GM23338 (cell line): ENCODE results near the gene LIPT1. TPM values are rescaled to one million over a fixed set of nuclear protein-coding genes. Genes with fewer than 3 reads are reported as not detected.
A peak's percentile ranks its signal among the peaks of the same experiment; 100 is the strongest.

ENCODE experiments used
- ATAC-seq: fragments of 200-7000 bp; cut with Tn5 transposase; 3 replicates; pipeline ENCODE4 v1.9.1; 2020
- DNase-seq: peaks from one replicate; pipeline ENCODE4 v3.0.0-alpha.2; 2015; ENCODE audit warnings: low spot score
- H2AFZ ChIP-seq: fragments of 200-600 bp; sonication (generic); 2 replicates; pipeline ENCODE4 v1.8.0; 2016; ENCODE audit warnings: antibody characterized with exemption, mild to moderate bottlenecking, moderate library complexity
- H3F3A ChIP-seq: fragments of 200-600 bp; sonication (generic); replicated peaks from 2 replicates; pipeline ENCODE4 v1.8.0; 2017; ENCODE audit warnings: antibody characterized with exemption, mixed run types, low read depth
- H3K27ac ChIP-seq: fragments of 200-600 bp; sonication (generic); 2 replicates; pipeline ENCODE4 v1.6.1; 2016; ENCODE audit warnings: low read depth
- H3K27me3 ChIP-seq: fragments of 200-600 bp; sonication (generic); 2 replicates; pipeline ENCODE4 v1.8.0; 2016; ENCODE audit warnings: mild to moderate bottlenecking, mixed run types, moderate library complexity; ENCODE audit not compliant: insufficient read depth
- H3K36me3 ChIP-seq: fragments of 200-600 bp; sonication (generic); 2 replicates; pipeline ENCODE4 v1.8.0; 2016; ENCODE audit warnings: mild to moderate bottlenecking; ENCODE audit not compliant: insufficient read depth
- H3K4me1 ChIP-seq: fragments of 200-600 bp; sonication (generic); 2 replicates; pipeline ENCODE4 v1.8.0; 2016; ENCODE audit warnings: mild to moderate bottlenecking, moderate library complexity; ENCODE audit not compliant: insufficient read depth
- H3K4me2 ChIP-seq: fragments of 200-600 bp; sonication (generic); 2 replicates; pipeline ENCODE4 v1.7.1; 2017; ENCODE audit warnings: mixed run types
- H3K4me3 ChIP-seq: fragments of 200-600 bp; sonication (generic); 2 replicates; pipeline ENCODE4 v1.6.1; 2016; ENCODE audit warnings: mixed run types
- H3K79me2 ChIP-seq: fragments of 200-600 bp; sonication (generic); replicated peaks from 2 replicates; pipeline ENCODE4 v1.8.0; 2017; ENCODE audit warnings: mild to moderate bottlenecking; ENCODE audit not compliant: insufficient read depth
- H3K9me2 ChIP-seq: fragments of 200-600 bp; sonication (generic); 2 replicates; pipeline ENCODE4 v1.8.0; 2017; ENCODE audit not compliant: insufficient read depth
- H4K20me1 ChIP-seq: fragments of 200-600 bp; sonication (generic); replicated peaks from 2 replicates; pipeline ENCODE4 v1.8.0; 2017; ENCODE audit warnings: mild to moderate bottlenecking; ENCODE audit not compliant: insufficient read depth
- H3K27ac Mint-ChIP-seq: 2 replicates; pipeline ENCODE4 v1.8.0; 2020; ENCODE audit warnings: inconsistent platforms, mild to moderate bottlenecking, moderate library complexity, mixed read lengths
- H3K27me3 Mint-ChIP-seq: 3 replicates; pipeline ENCODE4 v1.8.0; 2022; ENCODE audit warnings: low read depth, mild to moderate bottlenecking, moderate library complexity, mixed read lengths, inconsistent platforms; ENCODE audit not compliant: insufficient read depth, poor library complexity
- H3K36me3 Mint-ChIP-seq: 3 replicates; pipeline ENCODE4 v1.8.0; 2021; ENCODE audit warnings: low read depth, mild to moderate bottlenecking, inconsistent platforms, moderate library complexity, mixed read lengths
- H3K4me1 Mint-ChIP-seq: 3 replicates; pipeline ENCODE4 v1.8.0; 2020; ENCODE audit warnings: mild to moderate bottlenecking, inconsistent platforms, mixed read lengths
- H3K4me3 Mint-ChIP-seq: 3 replicates; pipeline ENCODE4 v1.8.0; 2021; ENCODE audit warnings: moderate library complexity, mild to moderate bottlenecking, inconsistent platforms, mixed read lengths
- H3K9me3 Mint-ChIP-seq: 3 replicates; pipeline ENCODE4 v1.8.0; 2020; ENCODE audit warnings: moderate library complexity, mild to moderate bottlenecking, inconsistent platforms, mixed read lengths
- CREB1 ChIP-seq: fragments of 250-450 bp; sonication (Bioruptor Pico); IDR thresholded peaks from 2 replicates; pipeline ENCODE4 v1.5.0; 2020; ENCODE audit warnings: low read depth, mild to moderate bottlenecking, moderate library complexity
- EZH2 ChIP-seq: fragments of 200-600 bp; sonication (generic); IDR thresholded peaks from one replicate; pipeline ENCODE4 v1.8.0; 2017; ENCODE audit warnings: antibody characterized with exemption, mild to moderate bottlenecking, low read depth; ENCODE audit not compliant: unreplicated experiment
- EZH2phosphoT487 ChIP-seq: fragments of 200-600 bp; sonication (generic); IDR thresholded peaks from one replicate; pipeline ENCODE4 v1.8.1; 2018; ENCODE audit warnings: antibody characterized with exemption; ENCODE audit not compliant: unreplicated experiment
- JUNB ChIP-seq: IDR thresholded peaks from one replicate; pipeline ENCODE4 v1.6.1; 2016; ENCODE audit warnings: antibody characterized with exemption; ENCODE audit not compliant: unreplicated experiment
- NANOG ChIP-seq: IDR thresholded peaks from 2 replicates; pipeline ENCODE4 v1.6.1; 2016; ENCODE audit warnings: antibody characterized with exemption, borderline replicate concordance
- POLR2AphosphoS5 ChIP-seq: IDR thresholded peaks from 2 replicates; pipeline ENCODE4 v1.6.1; 2016; ENCODE audit warnings: antibody characterized with exemption, low read depth
- STAT1 ChIP-seq: IDR thresholded peaks from one replicate; pipeline ENCODE4 v1.6.1; 2016; ENCODE audit warnings: antibody characterized with exemption; ENCODE audit not compliant: unreplicated experiment
- ZNF114 ChIP-seq: fragments of 250-450 bp; sonication (Bioruptor Pico); IDR thresholded peaks from 2 replicates; pipeline ENCODE4 v1.5.0; 2020; ENCODE audit warnings: mild to moderate bottlenecking, moderate library complexity
- ZNF331 ChIP-seq: fragments of 250-450 bp; sonication (Bioruptor Pico); IDR thresholded peaks from 2 replicates; pipeline ENCODE4 v1.5.0; 2020; ENCODE audit warnings: low read depth, mild to moderate bottlenecking, moderate library complexity
- polyA plus RNA-seq: library from polyadenylated mRNA; unstranded; fragments of >200 nt; fragmentation: Nextera tagmentation; extraction: Ambion mirVana; gene quantifications from 2 replicates; pipeline ENCODE4 v1.2.1, GENCODE V29; 2016
- total RNA-seq: library from RNA; depleted of rRNA; stranded (reverse); fragments of >200 nt; shearing (Covaris generic); gene quantifications from 2 replicates; pipeline ENCODE4 v1.2.3, GENCODE V29; 2014
- TF ChIP-seq, protein P1 (sequence below): fragments of 250-450 bp; sonication (Bioruptor Pico); IDR thresholded peaks from 2 replicates; pipeline ENCODE4 v1.5.0; 2020; ENCODE audit warnings: mild to moderate bottlenecking, moderate library complexity
- TF ChIP-seq, protein P2 (sequence below): IDR thresholded peaks from 2 replicates; pipeline ENCODE4 v1.6.1; 2016; ENCODE audit warnings: antibody characterized with exemption
- TF ChIP-seq, protein P3 (sequence below): IDR thresholded peaks from one replicate; pipeline ENCODE4 v1.6.1; 2018; ENCODE audit warnings: antibody characterized with exemption; ENCODE audit not compliant: unreplicated experiment
- TF ChIP-seq, protein P4 (sequence below), 2 experiments: fragments of 200-600 bp in 1 of 2; sonication (generic) in 1 of 2; conservative IDR thresholded peaks; 2 replicates each; pipeline versions ENCODE4 v1.5.1 to v1.6.1; 2016 to 2017; ENCODE audit warnings: antibody characterized with exemption in 2 of 2, low read depth in 2 of 2, mild to moderate bottlenecking in 2 of 2, moderate library complexity in 1 of 2

Gene LIPT1
- total and polyA plus RNA-seq, 2 experiments from 2014 or later = 11.5 to 15.4 TPM

DNA sequence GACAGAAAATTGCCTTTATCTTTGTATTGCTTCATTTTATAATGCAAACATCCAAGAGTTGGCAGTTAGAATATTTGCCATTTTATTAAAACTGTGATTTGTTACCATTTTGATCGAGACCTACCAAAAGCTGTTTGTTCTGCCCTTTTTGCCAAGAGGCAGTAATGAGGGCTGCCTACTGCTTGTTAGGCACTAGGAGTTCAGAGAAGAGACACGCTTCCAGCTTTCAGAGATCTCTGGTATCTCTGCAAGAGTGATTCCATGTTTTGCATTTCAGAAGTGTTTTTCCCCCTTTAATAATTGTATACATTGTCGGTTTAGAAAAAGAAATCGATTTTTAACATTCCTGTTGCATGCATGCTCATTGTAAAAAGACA is 26.8 kb downstream of the LIPT1 start:
- Mint-ChIP-seq H3K4me3 (peak overlapping the region; percentile 100), H3K4me1 (peaks cover 13% of the 10 kb centered on the region), H3K36me3 (peaks cover 15% of the 10 kb centered on the region), H3K27me3 (peaks cover 7% of the 10 kb centered on the region), H3K27ac (peak overlapping the region; percentile 99), H3K9me3 (no peaks in the 10 kb centered on the region; the same call in 2 of the 3 replicates)
- Histone ChIP-seq H3K4me2 (peak overlapping the region; percentile 82), H3K27me3 (no peaks in the 10 kb centered on the region), H2AFZ (no peak overlapping the region), H3K27ac (peak overlapping the region; percentile 78), H3K9me2 (no peaks in the 10 kb centered on the region; the same call in 1 of the 2 replicates), H3K79me2 (peaks cover 80% of the 10 kb centered on the region), H3K4me1 (peaks cover 6% of the 10 kb centered on the region), H3K4me3 (peak overlapping the region; percentile 69), H4K20me1 (0 out of 2 replicates have a peak, but pooled peaks cover 5% of the 10 kb centered on the region), H3K36me3 (peaks cover 7% of the 10 kb centered on the region; the same call in 1 of the 2 replicates), H3F3A (no peaks in the 10 kb centered on the region)
- DNase-seq = peak; percentile 41
- ATAC-seq = peak; percentile 16; the same call in 1 of the 3 replicates
- TF ChIP-seq EZH2phosphoT487 = no peak
- TF ChIP-seq CREB1 (CRISPR knock-in tag) = no peak
- TF ChIP-seq STAT1 = no peak
- no peak for TF ChIP-seq NANOG
- TF ChIP-seq ZNF331 (CRISPR knock-in tag) = no peak
- TF ChIP-seq ZNF114 (CRISPR knock-in tag) = no peak
- no peak for TF ChIP-seq POLR2AphosphoS5
- TF ChIP-seq, protein P1, sequence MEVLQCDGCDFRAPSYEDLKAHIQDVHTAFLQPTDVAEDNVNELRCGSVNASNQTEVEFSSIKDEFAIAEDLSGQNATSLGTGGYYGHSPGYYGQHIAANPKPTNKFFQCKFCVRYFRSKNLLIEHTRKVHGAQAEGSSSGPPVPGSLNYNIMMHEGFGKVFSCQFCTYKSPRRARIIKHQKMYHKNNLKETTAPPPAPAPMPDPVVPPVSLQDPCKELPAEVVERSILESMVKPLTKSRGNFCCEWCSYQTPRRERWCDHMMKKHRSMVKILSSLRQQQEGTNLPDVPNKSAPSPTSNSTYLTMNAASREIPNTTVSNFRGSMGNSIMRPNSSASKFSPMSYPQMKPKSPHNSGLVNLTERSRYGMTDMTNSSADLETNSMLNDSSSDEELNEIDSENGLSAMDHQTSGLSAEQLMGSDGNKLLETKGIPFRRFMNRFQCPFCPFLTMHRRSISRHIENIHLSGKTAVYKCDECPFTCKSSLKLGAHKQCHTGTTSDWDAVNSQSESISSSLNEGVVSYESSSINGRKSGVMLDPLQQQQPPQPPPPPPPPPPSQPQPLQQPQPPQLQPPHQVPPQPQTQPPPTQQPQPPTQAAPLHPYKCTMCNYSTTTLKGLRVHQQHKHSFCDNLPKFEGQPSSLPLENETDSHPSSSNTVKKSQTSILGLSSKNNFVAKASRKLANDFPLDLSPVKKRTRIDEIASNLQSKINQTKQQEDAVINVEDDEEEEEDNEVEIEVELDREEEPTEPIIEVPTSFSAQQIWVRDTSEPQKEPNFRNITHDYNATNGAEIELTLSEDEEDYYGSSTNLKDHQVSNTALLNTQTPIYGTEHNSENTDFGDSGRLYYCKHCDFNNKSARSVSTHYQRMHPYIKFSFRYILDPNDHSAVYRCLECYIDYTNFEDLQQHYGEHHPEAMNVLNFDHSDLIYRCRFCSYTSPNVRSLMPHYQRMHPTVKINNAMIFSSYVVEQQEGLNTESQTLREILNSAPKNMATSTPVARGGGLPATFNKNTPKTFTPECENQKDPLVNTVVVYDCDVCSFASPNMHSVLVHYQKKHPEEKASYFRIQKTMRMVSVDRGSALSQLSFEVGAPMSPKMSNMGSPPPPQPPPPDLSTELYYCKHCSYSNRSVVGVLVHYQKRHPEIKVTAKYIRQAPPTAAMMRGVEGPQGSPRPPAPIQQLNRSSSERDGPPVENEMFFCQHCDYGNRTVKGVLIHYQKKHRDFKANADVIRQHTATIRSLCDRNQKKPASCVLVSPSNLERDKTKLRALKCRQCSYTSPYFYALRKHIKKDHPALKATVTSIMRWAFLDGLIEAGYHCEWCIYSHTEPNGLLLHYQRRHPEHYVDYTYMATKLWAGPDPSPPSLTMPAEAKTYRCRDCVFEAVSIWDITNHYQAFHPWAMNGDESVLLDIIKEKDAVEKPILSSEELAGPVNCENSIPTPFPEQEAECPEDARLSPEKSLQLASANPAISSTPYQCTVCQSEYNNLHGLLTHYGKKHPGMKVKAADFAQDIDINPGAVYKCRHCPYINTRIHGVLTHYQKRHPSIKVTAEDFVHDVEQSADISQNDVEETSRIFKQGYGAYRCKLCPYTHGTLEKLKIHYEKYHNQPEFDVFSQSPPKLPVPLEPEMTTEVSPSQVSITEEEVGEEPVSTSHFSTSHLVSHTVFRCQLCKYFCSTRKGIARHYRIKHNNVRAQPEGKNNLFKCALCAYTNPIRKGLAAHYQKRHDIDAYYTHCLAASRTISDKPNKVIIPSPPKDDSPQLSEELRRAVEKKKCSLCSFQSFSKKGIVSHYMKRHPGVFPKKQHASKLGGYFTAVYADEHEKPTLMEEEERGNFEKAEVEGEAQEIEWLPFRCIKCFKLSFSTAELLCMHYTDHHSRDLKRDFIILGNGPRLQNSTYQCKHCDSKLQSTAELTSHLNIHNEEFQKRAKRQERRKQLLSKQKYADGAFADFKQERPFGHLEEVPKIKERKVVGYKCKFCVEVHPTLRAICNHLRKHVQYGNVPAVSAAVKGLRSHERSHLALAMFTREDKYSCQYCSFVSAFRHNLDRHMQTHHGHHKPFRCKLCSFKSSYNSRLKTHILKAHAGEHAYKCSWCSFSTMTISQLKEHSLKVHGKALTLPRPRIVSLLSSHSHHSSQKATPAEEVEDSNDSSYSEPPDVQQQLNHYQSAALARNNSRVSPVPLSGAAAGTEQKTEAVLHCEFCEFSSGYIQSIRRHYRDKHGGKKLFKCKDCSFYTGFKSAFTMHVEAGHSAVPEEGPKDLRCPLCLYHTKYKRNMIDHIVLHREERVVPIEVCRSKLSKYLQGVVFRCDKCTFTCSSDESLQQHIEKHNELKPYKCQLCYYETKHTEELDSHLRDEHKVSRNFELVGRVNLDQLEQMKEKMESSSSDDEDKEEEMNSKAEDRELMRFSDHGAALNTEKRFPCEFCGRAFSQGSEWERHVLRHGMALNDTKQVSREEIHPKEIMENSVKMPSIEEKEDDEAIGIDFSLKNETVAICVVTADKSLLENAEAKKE (CRISPR knock-in tag) = no peak
- no peak for TF ChIP-seq EZH2
- TF ChIP-seq, protein P2, sequence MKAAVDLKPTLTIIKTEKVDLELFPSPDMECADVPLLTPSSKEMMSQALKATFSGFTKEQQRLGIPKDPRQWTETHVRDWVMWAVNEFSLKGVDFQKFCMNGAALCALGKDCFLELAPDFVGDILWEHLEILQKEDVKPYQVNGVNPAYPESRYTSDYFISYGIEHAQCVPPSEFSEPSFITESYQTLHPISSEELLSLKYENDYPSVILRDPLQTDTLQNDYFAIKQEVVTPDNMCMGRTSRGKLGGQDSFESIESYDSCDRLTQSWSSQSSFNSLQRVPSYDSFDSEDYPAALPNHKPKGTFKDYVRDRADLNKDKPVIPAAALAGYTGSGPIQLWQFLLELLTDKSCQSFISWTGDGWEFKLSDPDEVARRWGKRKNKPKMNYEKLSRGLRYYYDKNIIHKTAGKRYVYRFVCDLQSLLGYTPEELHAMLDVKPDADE = no peak
- TF ChIP-seq JUNB = no peak
- TF ChIP-seq, protein P3, sequence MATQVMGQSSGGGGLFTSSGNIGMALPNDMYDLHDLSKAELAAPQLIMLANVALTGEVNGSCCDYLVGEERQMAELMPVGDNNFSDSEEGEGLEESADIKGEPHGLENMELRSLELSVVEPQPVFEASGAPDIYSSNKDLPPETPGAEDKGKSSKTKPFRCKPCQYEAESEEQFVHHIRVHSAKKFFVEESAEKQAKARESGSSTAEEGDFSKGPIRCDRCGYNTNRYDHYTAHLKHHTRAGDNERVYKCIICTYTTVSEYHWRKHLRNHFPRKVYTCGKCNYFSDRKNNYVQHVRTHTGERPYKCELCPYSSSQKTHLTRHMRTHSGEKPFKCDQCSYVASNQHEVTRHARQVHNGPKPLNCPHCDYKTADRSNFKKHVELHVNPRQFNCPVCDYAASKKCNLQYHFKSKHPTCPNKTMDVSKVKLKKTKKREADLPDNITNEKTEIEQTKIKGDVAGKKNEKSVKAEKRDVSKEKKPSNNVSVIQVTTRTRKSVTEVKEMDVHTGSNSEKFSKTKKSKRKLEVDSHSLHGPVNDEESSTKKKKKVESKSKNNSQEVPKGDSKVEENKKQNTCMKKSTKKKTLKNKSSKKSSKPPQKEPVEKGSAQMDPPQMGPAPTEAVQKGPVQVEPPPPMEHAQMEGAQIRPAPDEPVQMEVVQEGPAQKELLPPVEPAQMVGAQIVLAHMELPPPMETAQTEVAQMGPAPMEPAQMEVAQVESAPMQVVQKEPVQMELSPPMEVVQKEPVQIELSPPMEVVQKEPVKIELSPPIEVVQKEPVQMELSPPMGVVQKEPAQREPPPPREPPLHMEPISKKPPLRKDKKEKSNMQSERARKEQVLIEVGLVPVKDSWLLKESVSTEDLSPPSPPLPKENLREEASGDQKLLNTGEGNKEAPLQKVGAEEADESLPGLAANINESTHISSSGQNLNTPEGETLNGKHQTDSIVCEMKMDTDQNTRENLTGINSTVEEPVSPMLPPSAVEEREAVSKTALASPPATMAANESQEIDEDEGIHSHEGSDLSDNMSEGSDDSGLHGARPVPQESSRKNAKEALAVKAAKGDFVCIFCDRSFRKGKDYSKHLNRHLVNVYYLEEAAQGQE = no peak
- TF ChIP-seq, protein P4, sequence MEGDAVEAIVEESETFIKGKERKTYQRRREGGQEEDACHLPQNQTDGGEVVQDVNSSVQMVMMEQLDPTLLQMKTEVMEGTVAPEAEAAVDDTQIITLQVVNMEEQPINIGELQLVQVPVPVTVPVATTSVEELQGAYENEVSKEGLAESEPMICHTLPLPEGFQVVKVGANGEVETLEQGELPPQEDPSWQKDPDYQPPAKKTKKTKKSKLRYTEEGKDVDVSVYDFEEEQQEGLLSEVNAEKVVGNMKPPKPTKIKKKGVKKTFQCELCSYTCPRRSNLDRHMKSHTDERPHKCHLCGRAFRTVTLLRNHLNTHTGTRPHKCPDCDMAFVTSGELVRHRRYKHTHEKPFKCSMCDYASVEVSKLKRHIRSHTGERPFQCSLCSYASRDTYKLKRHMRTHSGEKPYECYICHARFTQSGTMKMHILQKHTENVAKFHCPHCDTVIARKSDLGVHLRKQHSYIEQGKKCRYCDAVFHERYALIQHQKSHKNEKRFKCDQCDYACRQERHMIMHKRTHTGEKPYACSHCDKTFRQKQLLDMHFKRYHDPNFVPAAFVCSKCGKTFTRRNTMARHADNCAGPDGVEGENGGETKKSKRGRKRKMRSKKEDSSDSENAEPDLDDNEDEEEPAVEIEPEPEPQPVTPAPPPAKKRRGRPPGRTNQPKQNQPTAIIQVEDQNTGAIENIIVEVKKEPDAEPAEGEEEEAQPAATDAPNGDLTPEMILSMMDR (conservative IDR thresholded peaks at IDR 0.05; ENCODE audit: low read depth in 2 of 2) = no peak
